SIG-M5 treated with dmso at 0.1 percent for 504 hours (cell line): Measurements from ENCODE around the gene OR4D2.
"Not testable (repeated sequence)": the region's sequence is repeated elsewhere in the genome, so short reads cannot be mapped to it uniquely, and the experiment has no call there.

Source experiments
- DNase-seq: peaks from one replicate; lab custom pipeline; 2025; ENCODE audit not compliant: unreplicated experiment; lab: John Stamatoyannopoulos, UW

The OR4D2 gene

GRCh38 chr17:58166682-58167081, at the start of gene OR4D2:
OR4D2 (plus strand) TSS chr17:58166982; CDS start chr17:58169656, 2,674 bp downstream.
- DNase-seq = no peak

- no peak for DNase-seq
Observed at GRCh38 chr17:58117382-58117781, 49.4 kb upstream of the OR4D2 start.

- DNase-seq = no peak
Observed at GRCh38 chr17:58119491-58119890, 47.3 kb upstream of the OR4D2 start.

GRCh38 chr17:58120195-58120822, 46.5 kb upstream of the OR4D2 start:
- DNase-seq = peak; percentile 60

- DNase-seq = peak; percentile 64
Observed at GRCh38 chr17:58121925-58122324, 44.9 kb upstream of the OR4D2 start.

- DNase-seq = no peak
Observed at GRCh38 chr17:58127846-58128245, 38.9 kb upstream of the OR4D2 start.

- not testable (repeated sequence) for DNase-seq
Observed at GRCh38 chr17:58132697-58133096, 34.1 kb upstream of the OR4D2 start.

GRCh38 chr17:58136669-58137279, 30.0 kb upstream of the OR4D2 start:
- DNase-seq = peak; percentile 19

- no peak for DNase-seq
Observed at GRCh38 chr17:58141505-58141904, 25.3 kb upstream of the OR4D2 start.

GRCh38 chr17:58143335-58143734, 23.4 kb upstream of the OR4D2 start:
- DNase-seq = not testable (repeated sequence)

- DNase-seq = no peak
Observed at GRCh38 chr17:58144801-58145200, 22.0 kb upstream of the OR4D2 start.

GRCh38 chr17:58147930-58148434, 18.8 kb upstream of the OR4D2 start, which contains the start of gene OR4D1:
OR4D1 (plus strand) TSS chr17:58148384; CDS start chr17:58155154, 6,770 bp downstream.
- no peak for DNase-seq

- no peak for DNase-seq
Observed at GRCh38 chr17:58148609-58149008, 18.2 kb upstream of the OR4D2 start.

GRCh38 chr17:58150394-58150793, 16.4 kb upstream of the OR4D2 start:
- DNase-seq = no peak

- no peak for DNase-seq
Observed at GRCh38 chr17:58153046-58153445, 13.7 kb upstream of the OR4D2 start.

- DNase-seq = no peak
Observed at GRCh38 chr17:58153671-58154070, 13.1 kb upstream of the OR4D2 start.

GRCh38 chr17:58156839-58157803, 9.7 kb upstream of the OR4D2 start:
- DNase-seq = no peak

GRCh38 chr17:58158181-58158580, 8.6 kb upstream of the OR4D2 start:
- DNase-seq = no peak

- no peak for DNase-seq
Observed at GRCh38 chr17:58161566-58161965, 5.2 kb upstream of the OR4D2 start.

- DNase-seq = no peak
Observed at GRCh38 chr17:58165981-58166380, 801 bp upstream of the OR4D2 start.

- DNase-seq = no peak
Observed at GRCh38 chr17:58170622-58171021, 3.8 kb downstream of the OR4D2 start.
